ENCODE data around the gene NGLY1. TPM values are rescaled to one million over a fixed set of nuclear protein-coding genes. Genes with fewer than 3 reads are reported as not detected.

Gene NGLY1
- total RNA-seq, 1 experiment from 2014 or later: 27.0 TPM

- Mint-ChIP-seq H3K9me3 (no peaks in the 10 kb centered on the region), H3K27ac (no peak overlapping the region), H3K4me1 (no peaks in the 10 kb centered on the region), H3K27me3 (ENCODE audit: low read depth) (no peaks in the 10 kb centered on the region), H3K4me3 (no peak overlapping the region), H3K36me3 (ENCODE audit: insufficient read depth in 1 of 3, low read depth in 3 of 3) (no peaks in the 10 kb centered on the region)
- Histone ChIP-seq H2BK20ac (ENCODE audit: low read depth, low read length, poor library complexity, severe bottlenecking) (no peak overlapping the region), H3K23me2 (ENCODE audit: insufficient read length, low read depth, low read length, poor library complexity, severe bottlenecking) (no peaks in the 10 kb centered on the region), H3K14ac (ENCODE audit: insufficient read depth, low read length) (no peak overlapping the region), H2BK15ac (ENCODE audit: low read depth, low read length) (no peak overlapping the region), H3T11ph (ENCODE audit: low read length) (no peak overlapping the region), H3K79me2 (ENCODE audit: insufficient read depth, low read length) (no peaks in the 10 kb centered on the region), H2BK120ac (ENCODE audit: low read depth, low read length, poor library complexity, severe bottlenecking) (no peak overlapping the region), H4K8ac (replicated peaks; ENCODE audit: insufficient read length, low read depth, low read length) (no peak overlapping the region), H4K91ac (ENCODE audit: insufficient read length, low read depth, low read length) (no peak overlapping the region), H2AFZ (ENCODE audit: low read length) (no peak overlapping the region), H4K5ac (ENCODE audit: insufficient read length, low read depth, low read length) (no peak overlapping the region), H3K4me1 (ENCODE audit: insufficient read depth, low read length) (no peaks in the 10 kb centered on the region), H3K56ac (ENCODE audit: insufficient read length, low read depth, low read length) (no peak overlapping the region), H3K79me1 (ENCODE audit: insufficient read depth, low read depth, low read length, poor library complexity, severe bottlenecking) (no peaks in the 10 kb centered on the region), H3K27me3 (ENCODE audit: insufficient read depth, low read length) (no peaks in the 10 kb centered on the region), H3K9ac (ENCODE audit: extremely low read depth, insufficient read length, low read length) (no peak overlapping the region), H2BK5ac (ENCODE audit: insufficient read length, low read length) (no peak overlapping the region), H3K27ac (ENCODE audit: insufficient read length, low read depth, low read length) (no peak overlapping the region), H2AK5ac (ENCODE audit: insufficient read length, low read length) (no peak overlapping the region), H3K18ac (ENCODE audit: insufficient read length, low read depth, low read length) (no peak overlapping the region), H3K9me3 (ENCODE audit: control insufficient read depth, low read depth, low read length) (no peaks in the 10 kb centered on the region), H2BK12ac (ENCODE audit: insufficient read length, low read depth, low read length) (no peak overlapping the region), H4K20me1 (ENCODE audit: control insufficient read depth, insufficient read depth, insufficient read length) (no peaks in the 10 kb centered on the region), H3K23ac (ENCODE audit: insufficient read length, low read depth, low read length) (no peak overlapping the region), H3K4me2 (ENCODE audit: insufficient read depth, insufficient read length, low read length) (no peak overlapping the region), H3K4ac (ENCODE audit: low read depth, low read length) (no peak overlapping the region)
- no peak for DNase-seq
- no peak for TF ChIP-seq CTCF (conservative IDR thresholded peaks at IDR 0.05)
- no CpG with 5 or more reads among the region's 4 CpGs for WGBS (ENCODE audit: extremely low coverage, insufficient read length, low lambda C conversion rate)
These were observed 77.0 kb downstream of the NGLY1 start for GRCh38 chr3:25706213-25706612.
